Spleen (tissue), 7 donors: Measurements from ENCODE around the gene PDRG1.

Source experiments
- CTCF ChIP-seq, 11 experiments: fragments of 200-600 bp in 7 of 11; fragments of 450-650 bp in 4 of 11; sonication (generic) in 4 of 11; IDR thresholded peaks in 8 of 11; conservative IDR thresholded peaks in 3 of 11; 1 replicate in 7 of 11; 2 replicates in 4 of 11; pipeline versions ENCODE4 v1.4.0 to v1.8.0; 2016 to 2021; ENCODE audit warnings: antibody characterized with exemption in 11 of 11, inconsistent platforms in 4 of 11, mild to moderate bottlenecking in 1 of 11
- POLR2A ChIP-seq, 3 donors: fragments of 450-650 bp; IDR thresholded peaks; one replicate each; pipeline ENCODE4 v1.5.1; 2017; ENCODE audit warnings: antibody characterized with exemption in 3 of 3, mild to moderate bottlenecking in 1 of 3
- donor health status: DM: no; HTN: no; CAD: no; lungs with moderate emphysema.
- donor health status: DM: no; HTN: no; CAD: no.
- donor health status: DM: no; HTN: no; CAD: no.

- no peak for TF ChIP-seq CTCF (IDR thresholded peaks at IDR 0.05 in 8 of 11, conservative IDR thresholded peaks at IDR 0.05 in 3 of 11)
- no peak for TF ChIP-seq POLR2A (IDR thresholded peaks at IDR 0.05)
Observed at GRCh38 chr20:31939661-31940060, 12.2 kb downstream of the PDRG1 start.
